ENCODE data around the gene TWIST2. TPM values are rescaled to one million over a fixed set of nuclear protein-coding genes. Genes with fewer than 3 reads are reported as not detected.

Gene TWIST2
- total and polyA plus RNA-seq, 7 donors = 0.92 to 92.2 (median 53.9) TPM

- Histone ChIP-seq H3K27me3 (no peaks in the 10 kb centered on the region), H3K4me1 (no peaks in the 10 kb centered on the region), H3K4me3 (no peak overlapping the region), H3K36me3 (no peaks in the 10 kb centered on the region), H3K27ac (no peak overlapping the region), H3K9me3 (no peaks in the 10 kb centered on the region)
- WGBS, 2 donors = 49 to 68% methylated on average over 11 of the region's 11 CpGs
- intact Hi-C loops (cut with DNase I) = no loop called here
- DNase-seq = peak; percentile 28
- TF ChIP-seq CTCF (IDR thresholded peaks at IDR 0.05) (no peak), EP300 (IDR thresholded peaks at IDR 0.05) (no peak), POLR2A (IDR thresholded peaks at IDR 0.05) (no peak), POLR2AphosphoS5 (IDR thresholded peaks at IDR 0.05) (no peak)
Measured at GRCh38 chr2:238919307-238919706, 71.4 kb downstream of the TWIST2 start.

GRCh38 chr2:238920053-238920452, 72.2 kb downstream of the TWIST2 start:
- peak; percentile 22 for DNase-seq
- Histone ChIP-seq H3K4me3 (no peak overlapping the region), H3K27ac (no peak overlapping the region), H3K4me1 (no peaks in the 10 kb centered on the region), H3K36me3 (no peaks in the 10 kb centered on the region), H3K9me3 (no peaks in the 10 kb centered on the region), H3K27me3 (no peaks in the 10 kb centered on the region)
- no peak for TF ChIP-seq POLR2A (IDR thresholded peaks at IDR 0.05)
- no peak for TF ChIP-seq CTCF (IDR thresholded peaks at IDR 0.05)
- no peak for TF ChIP-seq POLR2AphosphoS5 (IDR thresholded peaks at IDR 0.05)
- TF ChIP-seq EP300 (IDR thresholded peaks at IDR 0.05) = no peak
- 76 to 82% methylated on average over 3 of the region's 3 CpGs for WGBS, 2 donors
- intact Hi-C loops (cut with DNase I) = no loop called here

DNA sequence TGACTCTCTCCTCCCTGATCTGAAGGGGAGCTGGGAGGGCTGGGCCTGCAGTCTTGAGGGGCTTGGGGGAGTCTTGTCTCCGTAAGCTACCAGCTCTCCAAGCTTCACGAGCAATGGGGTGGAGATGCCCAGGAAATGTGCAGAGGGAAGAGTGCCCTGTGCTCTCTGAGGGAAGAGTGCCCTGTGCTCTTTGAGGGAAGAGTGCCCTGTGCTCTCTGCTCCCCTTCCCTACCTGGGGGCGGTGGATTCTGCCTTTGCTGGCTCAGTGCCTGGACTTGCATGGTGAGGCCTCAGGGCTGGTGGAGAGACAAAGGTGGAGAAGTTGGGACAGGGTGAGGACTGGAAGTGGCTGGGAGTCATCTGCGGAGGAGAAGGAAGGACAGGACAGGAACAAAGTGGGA, 72.7 kb downstream of the TWIST2 start:
- 75 to 82% methylated on average over 4 of the region's 4 CpGs for WGBS, 2 donors
- H3K27me3 ChIP-seq = no peaks in the 10 kb centered on the region
- no peaks in the 10 kb centered on the region for H3K9me3 ChIP-seq
- intact Hi-C loops (cut with DNase I) = no loop called here
- H3K36me3 ChIP-seq = no peaks in the 10 kb centered on the region
- peak; percentile 49 for DNase-seq
- H3K27ac ChIP-seq = no peak overlapping the region
- no peaks in the 10 kb centered on the region for H3K4me1 ChIP-seq
- no peak overlapping the region for H3K4me3 ChIP-seq
- TF ChIP-seq POLR2AphosphoS5 (IDR thresholded peaks at IDR 0.05) = no peak
- no peak for TF ChIP-seq POLR2A (IDR thresholded peaks at IDR 0.05)
- no peak for TF ChIP-seq EP300 (IDR thresholded peaks at IDR 0.05)
- no peak for TF ChIP-seq CTCF (IDR thresholded peaks at IDR 0.05)

GRCh38 chr2:238921259-238921658, 73.4 kb downstream of the TWIST2 start:
- Histone ChIP-seq H3K9me3 (no peaks in the 10 kb centered on the region), H3K4me1 (no peaks in the 10 kb centered on the region), H3K36me3 (no peaks in the 10 kb centered on the region), H3K27me3 (no peaks in the 10 kb centered on the region), H3K4me3 (no peak overlapping the region), H3K27ac (no peak overlapping the region)
- intact Hi-C loops (cut with DNase I) = no loop called here
- TF ChIP-seq POLR2AphosphoS5 (IDR thresholded peaks at IDR 0.05) (no peak), CTCF (IDR thresholded peaks at IDR 0.05) (no peak), EP300 (IDR thresholded peaks at IDR 0.05) (no peak), POLR2A (IDR thresholded peaks at IDR 0.05) (no peak)
- 78 to 91% methylated on average over 8 of the region's 8 CpGs for WGBS, 2 donors
- peak; percentile 36 for DNase-seq

GRCh38 chr2:238921681-238922319, 73.9 kb downstream of the TWIST2 start:
- Histone ChIP-seq H3K4me1 (no peaks in the 10 kb centered on the region), H3K9me3 (no peaks in the 10 kb centered on the region), H3K36me3 (no peaks in the 10 kb centered on the region), H3K27ac (no peak overlapping the region), H3K27me3 (no peaks in the 10 kb centered on the region), H3K4me3 (no peak overlapping the region)
- intact Hi-C loops (cut with DNase I) = no loop called here
- no peak for TF ChIP-seq POLR2A (IDR thresholded peaks at IDR 0.05)
- no peak for TF ChIP-seq CTCF (IDR thresholded peaks at IDR 0.05)
- TF ChIP-seq POLR2AphosphoS5 (IDR thresholded peaks at IDR 0.05) = no peak
- TF ChIP-seq EP300 (IDR thresholded peaks at IDR 0.05) = no peak
- peak; percentile 52 for DNase-seq
- 78 to 79% methylated on average over 15 of the region's 15 CpGs for WGBS, 2 donors
